ENCODE data around the gene SPEN. TPM values are rescaled to one million over a fixed set of nuclear protein-coding genes. Genes with fewer than 3 reads are reported as not detected.

The SPEN gene
- polyA plus RNA-seq, 1 donor (not counting 4 experiments of a cell fraction or from before 2014, with no cell fraction given) = 8.9 TPM

GRCh38 chr1:15968172-15968571 is 120.7 kb downstream of the SPEN start:
- dilution Hi-C loops (cut with MboI; ENCODE audit: extremely low pct_ligation_motif_present, low sequenced_read_pairs) = no loop called here
- H3K27me3 ChIP-seq (ENCODE audit: control insufficient read depth, extremely low read depth, insufficient read depth, low read length) = no peaks in the 10 kb centered on the region
- no peaks in the 10 kb centered on the region for H3K9me1 ChIP-seq (ENCODE audit: control insufficient read depth, extremely low read depth, insufficient read depth, low read length)
- no peak overlapping the region for H3K27ac ChIP-seq (ENCODE audit: control insufficient read depth, insufficient read depth, low read length)
- H3K79me2 ChIP-seq (ENCODE audit: control insufficient read depth, insufficient read depth, low read length) = peaks cover 59% of the 10 kb centered on the region
- no peak overlapping the region for H3K4me3 ChIP-seq (ENCODE audit: control insufficient read depth in 2 of 3, extremely low read depth in 1 of 3, insufficient read depth in 2 of 3, low read depth in 1 of 3, low read length in 3 of 3)
- no peaks in the 10 kb centered on the region for H4K20me1 ChIP-seq (ENCODE audit: control insufficient read depth, extremely low read depth, insufficient read depth, low read length)
- FAIRE-seq (no peak), DNase-seq (ENCODE audit: low read depth, low spot score) (no peak)
- no peak overlapping the region for H3K9ac ChIP-seq (ENCODE audit: control insufficient read depth, extremely low read depth, insufficient read depth, low read length)
- TF ChIP-seq CTCF (optimal IDR thresholded peaks at IDR 0.05 in 1 of 3, IDR thresholded peaks at IDR 0.05 in 1 of 3, conservative IDR thresholded peaks at IDR 0.05 in 1 of 3; ENCODE audit: extremely low read depth in 1 of 3, insufficient read depth in 2 of 3, low read length in 3 of 3) = no peak
- no peak for TF ChIP-seq EZH2 (IDR thresholded peaks at IDR 0.05; ENCODE audit: low read length)
- H3K4me1 ChIP-seq (ENCODE audit: control insufficient read depth, extremely low read depth, insufficient read depth, low read length) = peaks cover 9% of the 10 kb centered on the region
- H3K36me3 ChIP-seq (ENCODE audit: control insufficient read depth in 2 of 2, extremely low read depth in 1 of 2, insufficient read depth in 2 of 2, low read length in 2 of 2) = peaks cover 15 to 29% of the 10 kb centered on the region in 2 experiments
- H3K9me3 ChIP-seq (ENCODE audit: control insufficient read depth, low read depth, low read length) = no peaks in the 10 kb centered on the region
- no peak overlapping the region for H2AFZ ChIP-seq (ENCODE audit: control insufficient read depth, low read length)
- H3K4me2 ChIP-seq (ENCODE audit: control insufficient read depth, extremely low read depth, insufficient read depth, low read depth, low read length) = no peak overlapping the region

GRCh38 chr1:15969321-15969880 is 121.9 kb downstream of the SPEN start:
- no peak overlapping the region for H3K9ac ChIP-seq (ENCODE audit: control insufficient read depth, extremely low read depth, insufficient read depth, low read length)
- peaks cover 9% of the 10 kb centered on the region for H3K4me1 ChIP-seq (ENCODE audit: control insufficient read depth, extremely low read depth, insufficient read depth, low read length)
- H3K27me3 ChIP-seq (ENCODE audit: control insufficient read depth, extremely low read depth, insufficient read depth, low read length) = no peaks in the 10 kb centered on the region
- H2AFZ ChIP-seq (ENCODE audit: control insufficient read depth, low read length) = no peak overlapping the region
- H3K27ac ChIP-seq (ENCODE audit: control insufficient read depth, insufficient read depth, low read length) = no peak overlapping the region
- TF ChIP-seq CTCF (optimal IDR thresholded peaks at IDR 0.05 in 1 of 3, IDR thresholded peaks at IDR 0.05 in 1 of 3, conservative IDR thresholded peaks at IDR 0.05 in 1 of 3; ENCODE audit: extremely low read depth in 1 of 3, insufficient read depth in 2 of 3, low read length in 3 of 3) (no peak), EZH2 (IDR thresholded peaks at IDR 0.05; ENCODE audit: low read length) (no peak)
- peaks cover 70% of the 10 kb centered on the region for H3K79me2 ChIP-seq (ENCODE audit: control insufficient read depth, insufficient read depth, low read length)
- H3K4me3 ChIP-seq (ENCODE audit: control insufficient read depth in 2 of 3, extremely low read depth in 1 of 3, insufficient read depth in 2 of 3, low read depth in 1 of 3, low read length in 3 of 3) = no peak overlapping the region
- dilution Hi-C loops (cut with MboI; ENCODE audit: extremely low pct_ligation_motif_present, low sequenced_read_pairs) = no loop called here
- no peaks in the 10 kb centered on the region for H4K20me1 ChIP-seq (ENCODE audit: control insufficient read depth, extremely low read depth, insufficient read depth, low read length)
- H3K4me2 ChIP-seq (ENCODE audit: control insufficient read depth, extremely low read depth, insufficient read depth, low read depth, low read length) = no peak overlapping the region
- no peak for FAIRE-seq
- no peaks in the 10 kb centered on the region for H3K9me3 ChIP-seq (ENCODE audit: control insufficient read depth, low read depth, low read length)
- DNase-seq (ENCODE audit: low read depth, low spot score) = no peak
- H3K9me1 ChIP-seq (ENCODE audit: control insufficient read depth, extremely low read depth, insufficient read depth, low read length) = no peaks in the 10 kb centered on the region
- peaks cover 15 to 29% of the 10 kb centered on the region in 2 experiments for H3K36me3 ChIP-seq (ENCODE audit: control insufficient read depth in 2 of 2, extremely low read depth in 1 of 2, insufficient read depth in 2 of 2, low read length in 2 of 2)

Measured in keratinocyte (primary cell).